T-helper 22 cell (primary cell): ENCODE measurements around the gene C14orf132.

ENCODE experiments used
- DNase-seq: peaks from one replicate; pipeline ENCODE4 v3.0.0-alpha.2; 2020; ENCODE audit warnings: low read depth

C14orf132 gene

DNA sequence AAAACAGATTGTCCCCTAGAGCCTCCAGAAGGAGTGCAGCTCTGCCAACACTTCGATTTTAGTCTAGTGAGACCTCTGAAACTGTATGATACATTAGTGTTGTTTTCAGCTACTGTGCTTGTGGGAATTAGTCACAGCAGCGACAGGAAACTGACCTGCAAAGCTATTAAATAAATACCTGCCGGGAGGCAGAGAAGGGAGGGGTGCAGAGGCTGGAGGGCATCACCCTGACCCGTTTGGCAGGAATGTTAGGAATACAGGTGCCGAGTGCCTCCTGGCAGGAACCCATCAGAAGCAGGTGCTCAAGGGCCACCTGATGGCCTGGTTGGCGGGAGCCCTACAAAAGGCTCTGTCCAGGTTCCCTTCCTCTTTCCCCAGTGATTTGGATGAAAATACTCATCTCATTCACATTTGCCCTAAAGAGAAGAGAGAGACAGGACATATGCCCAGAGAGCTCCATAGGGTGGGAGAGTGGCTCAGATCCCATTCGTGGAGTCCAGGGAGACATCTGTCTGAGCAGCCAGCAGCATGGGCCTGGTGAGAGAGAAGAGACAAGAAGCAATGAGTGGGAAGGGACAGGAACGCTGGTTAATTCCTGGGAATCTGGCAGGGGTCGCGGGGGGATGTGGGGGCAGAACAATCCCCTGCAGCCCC lies 44.6 kb downstream of the C14orf132 start:
- DNase-seq, result no peak

DNA sequence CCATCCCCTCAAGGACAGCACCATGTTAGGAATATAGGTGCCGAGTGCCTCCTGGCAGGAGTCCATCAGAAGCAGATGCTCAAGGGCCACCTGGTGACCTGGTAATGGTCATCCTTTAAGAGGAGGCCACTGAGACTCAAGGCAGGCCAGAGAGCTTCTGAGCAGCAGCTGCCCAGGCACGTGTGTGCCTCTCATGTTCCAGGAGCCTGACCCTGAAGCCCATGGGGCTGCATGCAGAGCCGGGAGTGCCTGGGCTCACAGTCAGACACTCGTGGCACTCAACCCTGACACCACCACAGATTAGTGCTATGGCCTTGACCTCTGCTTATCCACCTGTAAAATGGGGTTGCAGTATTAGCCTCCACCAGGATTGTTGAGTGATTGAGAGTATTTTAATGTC lies 45.6 kb downstream of the C14orf132 start:
- no peak for DNase-seq

- DNase-seq, result no peak
Observed at GRCh38 chr14:96085369-96085768, 46.2 kb downstream of the C14orf132 start.

DNA sequence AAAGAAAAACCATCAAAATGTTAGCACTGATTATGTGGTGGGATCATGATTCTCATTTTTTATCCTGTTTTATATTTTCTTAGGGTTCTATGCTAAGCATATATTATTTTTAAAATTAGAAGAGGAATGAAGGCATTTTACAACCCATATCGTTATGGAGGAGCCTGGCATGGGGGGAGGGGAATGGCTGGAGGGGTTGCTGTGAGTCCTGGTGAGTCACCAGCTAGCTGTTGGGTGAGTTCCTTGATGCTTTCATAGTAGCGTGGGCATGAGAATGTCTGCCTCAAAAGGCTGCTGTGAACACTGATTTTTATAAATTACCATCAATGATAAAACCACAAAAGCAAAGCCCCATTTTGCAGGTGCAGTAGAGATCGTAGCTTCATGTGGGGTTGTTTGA lies 46.9 kb downstream of the C14orf132 start:
- no peak for DNase-seq

DNA sequence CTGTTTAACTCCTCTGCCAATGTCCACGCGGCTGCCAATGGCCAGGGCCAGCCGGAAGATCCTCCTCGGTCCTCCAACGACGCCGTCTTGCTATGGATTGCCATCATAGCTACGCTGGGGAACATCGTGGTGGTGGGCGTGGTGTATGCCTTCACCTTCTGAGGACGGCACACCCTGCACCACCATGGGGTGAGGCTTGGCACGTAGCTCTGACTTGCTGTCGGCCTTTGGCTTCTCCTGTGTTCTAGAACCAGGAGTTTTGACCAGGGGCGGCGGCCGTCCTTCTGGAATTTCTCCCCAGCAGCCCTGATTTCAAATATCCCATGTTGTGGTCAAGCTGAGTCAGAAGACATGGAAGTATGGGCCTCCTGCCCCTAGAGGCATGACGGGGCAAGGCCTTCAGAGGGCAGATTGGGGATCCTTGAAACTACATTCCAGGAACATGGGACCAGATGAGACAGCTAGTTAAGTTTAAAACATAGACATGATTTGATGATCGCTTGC lies 47.5 kb downstream of the C14orf132 start:
- DNase-seq, result no peak

GRCh38 chr14:96088074-96088473 lies 48.9 kb downstream of the C14orf132 start:
- DNase-seq, result no peak

GRCh38 chr14:96088481-96088880 lies 49.3 kb downstream of the C14orf132 start:
- DNase-seq, result no peak

DNA sequence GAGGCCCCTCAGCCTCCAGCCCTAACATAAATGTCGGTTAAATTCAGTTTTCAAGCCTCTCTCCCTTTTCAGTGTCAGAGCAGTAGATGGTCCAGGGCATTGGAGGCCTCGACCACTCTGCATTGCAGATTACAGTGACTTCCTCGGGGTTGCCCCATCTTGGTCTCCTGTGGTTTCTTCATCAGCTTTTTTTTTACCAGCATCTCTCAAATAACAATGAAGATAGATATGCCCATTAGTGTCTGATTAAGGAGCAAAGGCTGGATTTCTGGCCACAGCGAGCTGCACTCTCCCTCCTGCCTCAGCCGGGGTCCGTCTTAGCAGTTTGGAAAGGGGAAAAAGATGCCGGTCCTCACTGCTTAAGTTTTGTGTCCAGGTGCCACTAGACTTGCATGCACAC lies 49.7 kb downstream of the C14orf132 start:
- DNase-seq, result no peak

DNA sequence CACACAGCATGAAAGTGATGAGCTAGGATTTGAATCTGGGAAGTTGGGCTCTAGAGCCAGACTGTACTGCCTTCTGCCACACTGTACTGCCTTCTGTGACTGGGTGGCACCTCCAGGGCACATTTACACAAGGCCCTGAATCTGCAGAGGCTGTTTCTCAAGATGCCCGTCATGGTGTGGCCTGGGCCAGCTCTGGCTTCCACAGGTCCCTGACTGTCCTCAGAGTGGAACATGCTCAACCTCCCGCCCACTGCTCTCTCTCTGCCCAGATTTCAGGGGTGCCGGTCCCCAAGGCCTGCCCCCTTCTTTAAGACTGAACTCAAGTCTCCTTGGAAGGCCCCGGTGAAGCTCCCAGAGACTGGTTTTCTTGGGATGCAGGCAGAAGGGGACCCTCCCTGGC lies 50.2 kb downstream of the C14orf132 start:
- DNase-seq, result no peak

DNA sequence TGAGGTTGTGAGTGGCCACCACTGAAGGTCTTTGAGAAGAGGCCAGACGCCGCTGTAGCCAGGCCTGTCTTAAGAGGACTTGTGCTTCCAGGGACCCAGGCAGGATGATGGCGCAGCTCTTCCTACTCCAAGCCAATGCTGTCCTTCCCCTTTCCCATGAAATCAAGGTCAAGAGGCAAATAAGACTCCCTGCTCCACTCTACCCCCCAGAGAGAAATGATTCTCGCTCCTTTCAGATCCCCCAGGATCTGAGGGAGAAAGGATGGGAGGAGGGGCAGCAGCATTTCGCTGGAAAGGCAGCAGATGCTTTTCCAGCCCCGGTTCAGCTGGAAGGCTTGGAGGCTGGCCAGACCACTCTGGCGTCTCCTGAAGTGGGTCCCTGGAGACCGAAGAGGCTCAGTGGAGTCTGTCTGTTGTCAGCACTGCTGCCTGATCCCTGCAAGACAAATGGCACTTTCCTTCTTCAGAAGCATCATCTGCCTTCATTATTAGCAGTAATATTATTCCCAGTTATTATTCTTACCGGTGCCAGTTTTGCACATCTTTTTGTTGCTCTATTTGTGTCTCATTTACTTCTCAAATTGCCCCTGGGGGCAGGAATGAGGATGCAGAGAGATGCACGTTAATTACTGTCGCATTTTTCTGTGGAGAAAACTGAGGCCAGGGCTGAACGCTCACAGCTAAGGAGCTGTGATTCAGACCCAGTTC lies 51.4 kb downstream of the C14orf132 start:
- DNase-seq, result no peak

DNA sequence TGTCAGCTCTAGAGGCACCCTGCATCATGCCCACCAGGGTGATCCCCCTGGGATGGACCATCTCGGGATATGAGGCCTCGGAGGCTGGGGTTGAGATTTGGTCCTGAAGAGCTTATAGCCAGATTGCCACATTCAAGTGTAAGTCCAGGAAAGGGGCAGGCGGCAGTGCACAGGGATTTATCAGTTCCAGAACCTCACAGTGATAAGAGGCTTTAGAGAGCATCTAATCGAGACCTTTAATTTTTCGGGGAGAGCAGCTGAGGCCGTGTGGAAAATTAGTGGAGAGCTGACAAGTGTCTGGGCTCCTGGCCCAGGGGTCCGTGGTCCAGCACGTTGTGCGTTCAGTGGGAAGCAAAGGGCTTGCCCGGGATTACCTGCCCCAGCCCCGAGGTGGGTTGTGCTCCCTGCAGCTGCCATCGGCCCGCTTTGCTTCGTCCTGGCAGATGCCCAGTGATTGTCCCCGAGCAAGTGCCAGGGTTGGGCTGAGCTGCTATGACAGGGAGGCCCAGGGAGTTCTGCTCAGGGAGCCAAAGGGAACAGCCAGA lies 52.1 kb downstream of the C14orf132 start:
- DNase-seq, result no peak

- no peak for DNase-seq
Observed at GRCh38 chr14:96091941-96092411, 52.8 kb downstream of the C14orf132 start.

- DNase-seq, result no peak
Observed at GRCh38 chr14:96092936-96093335, 53.8 kb downstream of the C14orf132 start.

- DNase-seq, result no peak
Observed at GRCh38 chr14:96094211-96094610, 55.0 kb downstream of the C14orf132 start.

- DNase-seq, result no peak
Observed at GRCh38 chr14:96094656-96095055, 55.5 kb downstream of the C14orf132 start.

DNA sequence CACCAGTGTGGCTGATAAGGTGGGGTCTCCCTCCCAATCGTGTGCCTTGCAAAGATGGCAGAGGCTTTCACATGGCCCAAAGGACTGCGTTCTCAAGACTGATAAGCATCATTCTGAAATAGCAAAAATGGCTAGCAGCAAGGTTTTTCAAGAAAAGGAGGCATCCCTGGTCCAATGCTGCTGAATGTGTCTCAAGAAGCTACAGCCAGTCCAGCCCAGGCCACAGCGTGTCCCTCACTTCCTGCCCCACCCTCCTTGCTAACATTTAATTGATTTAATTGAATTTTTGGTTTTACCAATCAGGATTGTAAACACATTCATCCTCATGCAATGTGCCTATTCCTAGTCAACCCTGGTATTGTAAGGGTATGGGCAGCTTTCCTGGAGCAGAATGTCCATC lies 55.9 kb downstream of the C14orf132 start:
- DNase-seq, result no peak

GRCh38 chr14:96095581-96096476 lies 56.7 kb downstream of the C14orf132 start:
- DNase-seq, result no peak

- DNase-seq, result no peak
Observed at GRCh38 chr14:96096639-96097610, 57.8 kb downstream of the C14orf132 start.

- DNase-seq, result no peak
Observed at GRCh38 chr14:96097752-96098151, 58.6 kb downstream of the C14orf132 start.

DNA sequence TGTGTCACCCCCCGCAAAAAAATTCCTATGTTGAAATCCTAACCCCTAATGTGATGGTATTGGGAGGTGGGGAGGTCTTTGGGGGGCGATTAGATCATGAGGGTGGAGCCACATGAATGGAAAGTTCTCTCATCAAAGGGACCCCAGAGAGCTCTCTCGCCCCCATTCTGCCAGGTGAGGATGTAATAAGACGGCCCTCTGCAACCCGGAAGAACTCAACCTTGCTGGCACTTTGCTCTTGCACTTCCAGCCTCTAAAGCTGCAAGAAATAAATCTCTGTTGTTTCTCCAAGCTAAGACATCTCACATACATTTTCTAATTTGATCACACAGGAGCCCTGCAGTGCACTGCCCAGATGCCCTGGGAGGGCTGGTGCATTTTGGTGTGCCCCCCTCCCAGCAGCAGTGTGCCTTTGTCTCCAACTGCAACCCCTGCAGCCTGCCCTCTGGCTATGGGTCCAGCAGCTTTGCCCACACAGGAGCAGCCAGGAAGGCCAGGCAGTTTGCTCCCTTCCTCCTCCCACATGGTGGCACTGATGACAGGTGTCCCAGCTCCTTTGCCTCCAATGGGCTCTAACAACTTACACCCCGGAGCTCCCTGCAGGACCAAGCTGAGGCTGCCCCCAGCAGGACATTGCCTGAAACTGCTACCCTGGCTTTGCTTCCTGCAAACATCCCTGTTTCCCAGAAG lies 59.3 kb downstream of the C14orf132 start:
- no peak for DNase-seq

- no peak for DNase-seq
Observed at GRCh38 chr14:96098999-96099335, 59.8 kb downstream of the C14orf132 start.
